Upper lobe of left lung (tissue), 6 donors: ENCODE measurements around the gene ANKLE2. TPM values are rescaled to one million over a fixed set of nuclear protein-coding genes. Genes with fewer than 3 reads are reported as not detected.

Source experiments
- ATAC-seq, 2 donors: fragments of 200-7000 bp; cut with Tn5 transposase; one replicate each; pipeline ENCODE4 v1.9.1; 2022; ENCODE audit warnings: mild to moderate bottlenecking in 2 of 2, moderate library complexity in 2 of 2; ENCODE audit not compliant: low FRiP score in 2 of 2
- DNase-seq, 2 donors: peaks; one replicate each; pipeline ENCODE4 v3.0.0-alpha.2; 2019 to 2020
- H3K27ac ChIP-seq, 4 donors: fragments of 200-600 bp; sonication (generic); one replicate each; pipeline ENCODE4 v1.5.1; 2016 to 2019
- H3K27me3 ChIP-seq, 4 donors: fragments of 200-600 bp; sonication (generic); one replicate each; pipeline ENCODE4 v1.5.1; 2017 to 2019
- H3K36me3 ChIP-seq, 4 donors: fragments of 200-600 bp; sonication (generic); one replicate each; pipeline ENCODE4 v1.5.1; 2016 to 2019
- H3K4me1 ChIP-seq, 4 donors: fragments of 200-600 bp; sonication (generic); one replicate each; pipeline ENCODE4 v1.5.1; 2018 to 2019
- H3K4me3 ChIP-seq, 4 donors: fragments of 200-600 bp; sonication (generic); one replicate each; pipeline ENCODE4 v1.5.1; 2017 to 2019; ENCODE audit warnings: mild to moderate bottlenecking in 2 of 4, moderate library complexity in 1 of 4
- H3K9me3 ChIP-seq, 4 donors: fragments of 200-600 bp; sonication (generic); one replicate each; pipeline ENCODE4 v1.5.1; 2018 to 2019
- EP300 ChIP-seq, 4 donors: sonication (generic); formaldehyde crosslinking; IDR thresholded peaks; one replicate each; pipeline ENCODE4 v1.5.1; 2017; ENCODE audit warnings: antibody characterized with exemption in 4 of 4, control low read depth in 2 of 4
- POLR2A ChIP-seq, 4 donors: fragments of 450-650 bp; IDR thresholded peaks; one replicate each; pipeline ENCODE4 v1.5.1; 2016 to 2017; ENCODE audit warnings: antibody characterized with exemption in 4 of 4, mild to moderate bottlenecking in 2 of 4
- POLR2AphosphoS5 ChIP-seq, 2 donors: sonication (generic); formaldehyde crosslinking; IDR thresholded peaks; one replicate each; pipeline ENCODE4 v1.5.1; 2017; ENCODE audit warnings: antibody characterized with exemption in 2 of 2
- WGBS, 2 donors: methylation state at CpG; one replicate each; pipeline ENCODE4 v1.1.5; 2017 to 2018; 5-methylcytosine and 5-hydroxymethylcytosine counted together
- small RNA-seq, 4 donors: library from RNA; depleted of rRNA; stranded (forward); fragments of <200 nt; gene quantifications; one replicate each; pipeline ENCODE3, GENCODE V24; 2016
- total RNA-seq, 6 donors: library from RNA; depleted of rRNA in 4 of 6; stranded (reverse); fragments of >200 nt in 4 of 6; gene quantifications; one replicate each; pipeline versions ENCODE4 v1.1.0 to v1.2.1, GENCODE V29; 2016 to 2021
- TF ChIP-seq, protein P1 (sequence below), 6 experiments: fragments of 450-650 bp in 4 of 6; fragments of 200-600 bp in 2 of 6; sonication (generic) in 2 of 6; IDR thresholded peaks; one replicate each; pipeline ENCODE4 v1.5.1; 2016 to 2019; ENCODE audit warnings: antibody characterized with exemption in 6 of 6
- donor health status: DM: no; HTN: no; CAD: no; lungs with moderate emphysema.
- donor health status: DM: no; HTN: yes; CAD: no; lungs with severe emphysema.

ANKLE2 gene
- total RNA-seq, 6 donors from 2014 or later = 44.3 to 153 (median 78.0) TPM

DNA sequence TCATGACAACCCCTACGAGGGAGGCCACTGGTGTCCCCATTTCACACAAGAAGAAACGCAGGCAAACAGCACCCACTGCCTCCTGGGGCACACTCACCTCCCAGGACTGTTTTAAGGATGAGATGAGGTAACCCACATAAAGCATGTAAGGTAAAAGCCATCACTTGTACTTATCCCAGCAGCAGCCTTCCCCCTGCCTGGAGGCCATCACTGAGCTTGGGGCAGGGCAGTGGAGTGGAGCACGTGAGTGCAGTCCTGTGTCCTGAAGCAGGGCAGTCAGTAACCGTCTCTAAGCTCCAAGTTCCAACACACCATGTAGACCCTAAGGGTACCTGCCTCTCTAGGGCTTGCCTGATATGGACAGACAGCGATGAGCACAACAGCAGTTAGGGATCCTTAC is 76.2 kb downstream of the ANKLE2 start:
- no peak for ATAC-seq
- no peak for DNase-seq
- Histone ChIP-seq H3K4me3 (no peak overlapping the region), H3K9me3 (no peaks in the 10 kb centered on the region), H3K4me1 (peaks cover 9 to 27% (median 10%) of the 10 kb centered on the region in 4 donors), H3K36me3 (peaks cover 0 to 2% (median 0%) of the 10 kb centered on the region in 4 donors), H3K27me3 (no peaks in the 10 kb centered on the region), H3K27ac (no peak overlapping the region)
- TF ChIP-seq, protein P1, sequence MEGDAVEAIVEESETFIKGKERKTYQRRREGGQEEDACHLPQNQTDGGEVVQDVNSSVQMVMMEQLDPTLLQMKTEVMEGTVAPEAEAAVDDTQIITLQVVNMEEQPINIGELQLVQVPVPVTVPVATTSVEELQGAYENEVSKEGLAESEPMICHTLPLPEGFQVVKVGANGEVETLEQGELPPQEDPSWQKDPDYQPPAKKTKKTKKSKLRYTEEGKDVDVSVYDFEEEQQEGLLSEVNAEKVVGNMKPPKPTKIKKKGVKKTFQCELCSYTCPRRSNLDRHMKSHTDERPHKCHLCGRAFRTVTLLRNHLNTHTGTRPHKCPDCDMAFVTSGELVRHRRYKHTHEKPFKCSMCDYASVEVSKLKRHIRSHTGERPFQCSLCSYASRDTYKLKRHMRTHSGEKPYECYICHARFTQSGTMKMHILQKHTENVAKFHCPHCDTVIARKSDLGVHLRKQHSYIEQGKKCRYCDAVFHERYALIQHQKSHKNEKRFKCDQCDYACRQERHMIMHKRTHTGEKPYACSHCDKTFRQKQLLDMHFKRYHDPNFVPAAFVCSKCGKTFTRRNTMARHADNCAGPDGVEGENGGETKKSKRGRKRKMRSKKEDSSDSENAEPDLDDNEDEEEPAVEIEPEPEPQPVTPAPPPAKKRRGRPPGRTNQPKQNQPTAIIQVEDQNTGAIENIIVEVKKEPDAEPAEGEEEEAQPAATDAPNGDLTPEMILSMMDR (IDR thresholded peaks at IDR 0.05) = no peak
- no peak for TF ChIP-seq EP300 (IDR thresholded peaks at IDR 0.05)
- TF ChIP-seq POLR2A (IDR thresholded peaks at IDR 0.05) = no peak
- no peak for TF ChIP-seq POLR2AphosphoS5 (IDR thresholded peaks at IDR 0.05)
- WGBS, 2 donors = 64 to 70% methylated on average over 5 of the region's 5 CpGs

DNA sequence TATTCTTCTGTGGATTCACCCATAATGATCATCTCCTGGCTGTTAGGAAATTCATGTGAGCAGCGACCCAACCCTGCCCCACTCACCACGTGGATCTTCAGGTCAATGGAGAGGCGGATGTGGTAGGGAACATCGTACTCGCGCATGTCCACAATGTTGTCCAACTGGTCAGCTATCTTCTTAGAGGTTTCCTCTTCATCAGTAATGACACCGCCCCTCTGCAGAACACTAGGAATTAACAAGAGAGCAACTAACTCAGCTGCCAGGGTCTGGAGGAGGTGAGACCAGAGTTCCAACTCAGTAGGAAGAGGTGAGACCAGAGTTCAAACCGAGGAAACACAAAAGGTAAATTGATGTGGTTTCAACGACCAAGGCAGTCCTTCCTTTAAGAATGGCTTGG is 84.1 kb downstream of the ANKLE2 start:
- Histone ChIP-seq H3K36me3 (peaks cover 9 to 67% (median 35%) of the 10 kb centered on the region in 4 donors), H3K27me3 (no peaks in the 10 kb centered on the region), H3K4me3 (no peak overlapping the region), H3K4me1 (no peaks in the 10 kb centered on the region), H3K9me3 (no peaks in the 10 kb centered on the region), H3K27ac (no peak overlapping the region)
- no peak for ATAC-seq
- no peak for DNase-seq
- 94 to 96% methylated on average over 9 of the region's 9 CpGs for WGBS, 2 donors
- TF ChIP-seq POLR2AphosphoS5 (IDR thresholded peaks at IDR 0.05) (no peak), POLR2A (IDR thresholded peaks at IDR 0.05) (no peak)

DNA sequence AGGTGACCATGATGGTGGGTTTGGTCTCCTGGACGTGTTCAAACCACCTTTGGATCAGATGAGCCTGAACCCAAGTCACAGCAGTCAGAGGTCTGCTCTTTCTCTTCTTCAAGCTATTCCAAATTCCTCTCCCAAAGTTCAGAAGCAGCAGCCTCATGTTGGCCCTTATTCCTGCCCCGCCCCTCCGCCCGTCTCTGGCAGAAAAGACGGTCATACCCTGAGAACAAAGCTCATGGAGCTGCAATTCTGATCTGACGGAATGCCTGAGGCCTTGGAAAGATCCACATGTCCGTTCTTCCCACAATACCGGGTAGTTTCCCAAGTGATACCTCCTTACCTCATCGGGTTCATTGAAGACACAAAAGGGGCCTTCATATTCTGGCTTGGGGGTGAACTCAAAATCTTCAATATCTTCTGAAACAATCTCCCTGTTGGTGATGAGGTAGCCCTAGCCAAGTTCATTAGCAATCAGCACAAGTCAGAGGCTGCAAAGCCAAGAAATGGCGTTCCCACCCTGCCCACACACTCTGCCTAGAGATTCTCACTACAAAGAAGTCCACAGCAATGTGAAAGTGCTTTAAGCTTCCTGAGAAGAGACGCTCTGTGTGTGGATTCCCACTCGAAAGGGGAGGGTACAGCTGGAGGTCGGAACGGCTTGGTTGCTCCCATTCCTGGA is 85.7 kb downstream of the ANKLE2 start:
- no peak for DNase-seq
- ATAC-seq = peak in 1 of 2 donors; percentile 75
- no peaks in the 10 kb centered on the region for H3K4me1 ChIP-seq
- peaks cover 13 to 75% (median 43%) of the 10 kb centered on the region in 4 donors for H3K36me3 ChIP-seq
- H3K27me3 ChIP-seq = no peaks in the 10 kb centered on the region
- H3K27ac ChIP-seq = no peak overlapping the region
- 93 to 95% methylated on average over 13 to 14 of the region's 14 CpGs for WGBS, 2 donors
- no peak overlapping the region for H3K4me3 ChIP-seq
- H3K9me3 ChIP-seq = no peaks in the 10 kb centered on the region
- TF ChIP-seq POLR2AphosphoS5 (IDR thresholded peaks at IDR 0.05) = no peak
- TF ChIP-seq POLR2A (IDR thresholded peaks at IDR 0.05) = no peak
- TF ChIP-seq, protein P1 (IDR thresholded peaks at IDR 0.05) = no peak
- no peak for TF ChIP-seq EP300 (IDR thresholded peaks at IDR 0.05)

Small RNA genes lying within 50 kb of the gene (small RNA-seq; reads per million reads assigned to genes)
- gene RNA5SP379 = 0 reads per million in 4 donors

Other genes with a start within 250 kb of the ANKLE2 start
- gene LRCOL1, start 151.2 kb downstream of the ANKLE2 start, total RNA-seq = 1 to 10 TPM in 1 of 6 donors, under 1 TPM in 1, not detected in 4; 0.92 to 3.7 TPM
- 1 to 10 TPM in 2 of 6 donors, under 1 TPM in 2, not detected in 2; 0.27 to 4.4 (median 1.00) TPM for gene P2RX2, start 143.1 kb downstream of the ANKLE2 start, total RNA-seq
- gene POLE, start 74.5 kb downstream of the ANKLE2 start, total RNA-seq = 100 to 1,000 TPM in 1 of 6 donors, 10 to 100 TPM in 5; 16.6 to 228 (median 26.2) TPM
- gene PXMP2, start 74.2 kb downstream of the ANKLE2 start, total RNA-seq = 10 to 100 TPM; 16.8 to 41.7 (median 20.9) TPM
- gene PGAM5, start 51.0 kb downstream of the ANKLE2 start, total RNA-seq = 10 to 100 TPM; 16.8 to 38.6 (median 23.3) TPM
- 100 to 1,000 TPM in 1 of 6 donors, 10 to 100 TPM in 5; 53.8 to 116 (median 77.9) TPM for gene GOLGA3, start 67.0 kb upstream of the ANKLE2 start, total RNA-seq
- 100 to 1,000 TPM in 2 of 6 donors, 10 to 100 TPM in 4; 42.2 to 136 (median 50.5) TPM for gene CHFR, start 125.8 kb upstream of the ANKLE2 start, total RNA-seq
- 10 to 100 TPM in 2 of 6 donors, 1 to 10 TPM in 4; 6.5 to 24.1 (median 9.4) TPM for gene ZNF605, start 194.5 kb upstream of the ANKLE2 start, total RNA-seq
- 10 to 100 TPM in 5 of 6 donors, 1 to 10 TPM in 1; 8.9 to 17.6 (median 13.6) TPM for gene ZNF26, start 224.5 kb upstream of the ANKLE2 start, total RNA-seq